Right ventricle myocardium superior (tissue), 1 donor: ENCODE measurements around the gene CRYBB2. TPM values are rescaled to one million over a fixed set of nuclear protein-coding genes. Genes with fewer than 3 reads are reported as not detected.

Source experiments
- total RNA-seq: library from RNA; stranded (reverse); fragmentation: NEBNext Ultra II Directional; extraction: Animal tissue kit (Norgen Biotek cat#: 25700); gene quantifications from one replicate; pipeline ENCODE4 v1.2.1, GENCODE V29; 2021
- donor health status: DM: no; HTN: yes; CAD: no; lungs with severe emphysema.

The CRYBB2 gene
- total RNA-seq, 1 donor from 2014 or later = not detected

Other genes with a start within 250 kb of the CRYBB2 start
- not detected for gene CRYBB3, start 19.8 kb upstream of the CRYBB2 start, total RNA-seq